OCI-LY1 (cell line): ENCODE measurements around the gene IRF7.

Source experiments
- EZH2 ChIP-seq: fragments of 200-600 bp; sonication (generic), shearing (Covaris generic); IDR thresholded peaks from 2 replicates; pipeline ENCODE4 v1.8.0; 2017; ENCODE audit warnings: borderline replicate concordance, mixed run types, mild to moderate bottlenecking, antibody characterized with exemption, low read length, moderate library complexity, mixed read lengths
- TF ChIP-seq, protein P1 (sequence below): fragments of 200-600 bp; sonication (generic), shearing (Covaris generic); IDR thresholded peaks from 2 replicates; pipeline ENCODE4 v1.5.1; 2017; ENCODE audit warnings: mild to moderate bottlenecking, antibody characterized with exemption, low read length, moderate library complexity, mixed read lengths

DNA sequence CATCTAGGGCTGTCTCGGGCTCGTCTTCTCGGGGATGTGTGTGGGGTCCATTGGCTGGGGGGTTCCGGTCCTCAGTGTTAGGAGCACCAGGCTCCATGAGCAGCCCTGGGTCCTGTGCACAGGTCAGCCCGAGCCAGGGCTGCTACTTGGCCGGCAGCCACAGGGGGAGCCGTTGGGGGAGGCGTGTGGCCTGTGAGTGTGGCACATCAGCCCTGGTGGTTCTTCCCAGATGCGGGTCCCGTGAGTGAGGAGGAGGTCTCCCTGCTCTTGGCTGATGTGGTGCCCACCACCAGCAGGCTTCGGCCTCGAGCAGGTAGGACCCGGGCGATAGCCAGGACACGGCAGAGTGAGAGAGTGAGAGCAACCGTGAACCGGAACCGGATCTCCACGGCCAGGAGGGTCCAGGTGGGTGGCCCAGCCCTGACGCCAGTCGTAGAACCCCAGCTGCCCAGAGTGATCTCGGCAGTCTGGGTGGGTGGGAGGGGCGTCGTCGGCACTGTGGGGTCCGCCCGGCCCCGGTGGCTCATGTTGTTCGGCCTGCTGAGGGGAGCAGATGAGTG lies 18.5 kb downstream of the IRF7 start:
- TF ChIP-seq, protein P1, sequence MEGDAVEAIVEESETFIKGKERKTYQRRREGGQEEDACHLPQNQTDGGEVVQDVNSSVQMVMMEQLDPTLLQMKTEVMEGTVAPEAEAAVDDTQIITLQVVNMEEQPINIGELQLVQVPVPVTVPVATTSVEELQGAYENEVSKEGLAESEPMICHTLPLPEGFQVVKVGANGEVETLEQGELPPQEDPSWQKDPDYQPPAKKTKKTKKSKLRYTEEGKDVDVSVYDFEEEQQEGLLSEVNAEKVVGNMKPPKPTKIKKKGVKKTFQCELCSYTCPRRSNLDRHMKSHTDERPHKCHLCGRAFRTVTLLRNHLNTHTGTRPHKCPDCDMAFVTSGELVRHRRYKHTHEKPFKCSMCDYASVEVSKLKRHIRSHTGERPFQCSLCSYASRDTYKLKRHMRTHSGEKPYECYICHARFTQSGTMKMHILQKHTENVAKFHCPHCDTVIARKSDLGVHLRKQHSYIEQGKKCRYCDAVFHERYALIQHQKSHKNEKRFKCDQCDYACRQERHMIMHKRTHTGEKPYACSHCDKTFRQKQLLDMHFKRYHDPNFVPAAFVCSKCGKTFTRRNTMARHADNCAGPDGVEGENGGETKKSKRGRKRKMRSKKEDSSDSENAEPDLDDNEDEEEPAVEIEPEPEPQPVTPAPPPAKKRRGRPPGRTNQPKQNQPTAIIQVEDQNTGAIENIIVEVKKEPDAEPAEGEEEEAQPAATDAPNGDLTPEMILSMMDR = peak; percentile 24; the same call in 1 of the 2 replicates
- TF ChIP-seq EZH2 = no peak
